Liver (tissue), 9 donors: Measurements from ENCODE around the gene TLR8. TPM values are rescaled to one million over a fixed set of nuclear protein-coding genes. Genes with fewer than 3 reads are reported as not detected.

Source experiments
- DNase-seq: peaks from one replicate; pipeline ENCODE4 v3.0.0-alpha.2; 2017; ENCODE audit warnings: low spot score
- H3K27ac ChIP-seq, 2 donors: one replicate each; pipeline ENCODE4 v1.7.0; 2013; ENCODE audit warnings: inconsistent platforms in 2 of 2, low read length in 2 of 2, control low read depth in 1 of 2, low read depth in 1 of 2, mild to moderate bottlenecking in 1 of 2
- H3K27me3 ChIP-seq, 4 donors: one replicate each; pipeline versions ENCODE4 v1.6.1 to v1.7.0; 2013; ENCODE audit warnings: low read length in 3 of 4, inconsistent platforms in 1 of 4, mild to moderate bottlenecking in 1 of 4, moderate library complexity in 1 of 4; ENCODE audit not compliant: control insufficient read depth in 4 of 4, insufficient read depth in 4 of 4
- H3K36me3 ChIP-seq, 4 donors: one replicate each; pipeline versions ENCODE4 v1.6.1 to v1.7.0; 2013; ENCODE audit warnings: low read length in 3 of 4, mild to moderate bottlenecking in 3 of 4, low read depth in 1 of 4, moderate library complexity in 1 of 4; ENCODE audit not compliant: control insufficient read depth in 4 of 4, insufficient read depth in 3 of 4
- H3K4me1 ChIP-seq, 4 donors: one replicate each; pipeline versions ENCODE4 v1.6.1 to v1.7.0; 2013; ENCODE audit warnings: low read length in 3 of 4, mild to moderate bottlenecking in 3 of 4, moderate library complexity in 1 of 4; ENCODE audit not compliant: control insufficient read depth in 4 of 4, insufficient read depth in 4 of 4
- H3K4me3 ChIP-seq, 3 donors: one replicate each; pipeline versions ENCODE4 v1.6.1 to v1.7.0; 2013; ENCODE audit warnings: low read length in 3 of 3, control low read depth in 1 of 3, low read depth in 1 of 3, mild to moderate bottlenecking in 1 of 3
- H3K9ac ChIP-seq, 2 donors: one replicate each; pipeline ENCODE4 v1.7.0; 2013; ENCODE audit warnings: low read length in 2 of 2, mild to moderate bottlenecking in 2 of 2, moderate library complexity in 2 of 2, control low read depth in 1 of 2, low read depth in 1 of 2
- H3K9me3 ChIP-seq, 4 donors: one replicate each; pipeline versions ENCODE4 v1.6.1 to v1.7.0; 2013; ENCODE audit warnings: low read length in 3 of 4; ENCODE audit not compliant: control insufficient read depth in 4 of 4
- CTCF ChIP-seq: fragments of 150-350 bp; IDR thresholded peaks from 2 replicates; pipeline ENCODE4 v1.5.1; 2017; ENCODE audit warnings: improper control_type of control experiment, low read depth, low read length; ENCODE audit not compliant: missing input control
- EGR1 ChIP-seq, 2 donors: IDR thresholded peaks; 2 replicates each; pipeline ENCODE4 v1.6.1; 2016 to 2018; ENCODE audit warnings: antibody characterized with exemption in 2 of 2, low read depth in 2 of 2
- FOXA1 ChIP-seq: IDR thresholded peaks from 2 replicates; pipeline ENCODE4 v1.6.1; 2016; ENCODE audit warnings: antibody characterized with exemption
- FOXA2 ChIP-seq: IDR thresholded peaks from 2 replicates; pipeline ENCODE4 v1.6.1; 2016; ENCODE audit warnings: antibody characterized with exemption
- GABPA ChIP-seq, 2 donors: IDR thresholded peaks in 1 of 2; conservative IDR thresholded peaks in 1 of 2; 2 replicates each; pipeline ENCODE4 v1.6.1; 2016; ENCODE audit warnings: antibody characterized with exemption in 2 of 2, mild to moderate bottlenecking in 1 of 2, moderate library complexity in 1 of 2
- HNF4A ChIP-seq, 2 donors: conservative IDR thresholded peaks; 2 replicates each; pipeline ENCODE4 v1.6.1; 2016; ENCODE audit warnings: antibody characterized with exemption in 2 of 2, mild to moderate bottlenecking in 2 of 2
- HNF4G ChIP-seq: IDR thresholded peaks from 2 replicates; pipeline ENCODE4 v1.6.1; 2016; ENCODE audit warnings: antibody characterized with exemption
- JUND ChIP-seq, 2 donors: IDR thresholded peaks; 2 replicates each; pipeline ENCODE4 v1.6.1; 2016; ENCODE audit warnings: antibody characterized with exemption in 2 of 2
- MAX ChIP-seq: IDR thresholded peaks from 2 replicates; pipeline ENCODE4 v1.6.1; 2016; ENCODE audit warnings: antibody characterized with exemption
- NR2F2 ChIP-seq: IDR thresholded peaks from 2 replicates; pipeline ENCODE4 v1.6.1; 2016; ENCODE audit warnings: antibody characterized with exemption
- RAD21 ChIP-seq, 2 donors: IDR thresholded peaks; 2 replicates each; pipeline ENCODE4 v1.6.1; 2016; ENCODE audit warnings: antibody characterized with exemption in 2 of 2, mild to moderate bottlenecking in 2 of 2
- RXRA ChIP-seq, 2 donors: IDR thresholded peaks; 2 replicates each; pipeline ENCODE4 v1.6.1; 2017 to 2018; ENCODE audit warnings: antibody characterized with exemption in 2 of 2, mild to moderate bottlenecking in 1 of 2
- SP1 ChIP-seq: IDR thresholded peaks from 2 replicates; pipeline ENCODE4 v1.6.1; 2018; ENCODE audit warnings: antibody characterized with exemption, mild to moderate bottlenecking
- TAF1 ChIP-seq: conservative IDR thresholded peaks from 2 replicates; pipeline ENCODE4 v1.6.1; 2016; ENCODE audit warnings: antibody characterized with exemption, mild to moderate bottlenecking
- YY1 ChIP-seq: IDR thresholded peaks from 2 replicates; pipeline ENCODE4 v1.6.1; 2016; ENCODE audit warnings: antibody characterized with exemption, mild to moderate bottlenecking
- ZBTB33 ChIP-seq: IDR thresholded peaks from 2 replicates; pipeline ENCODE4 v1.6.1; 2016; ENCODE audit warnings: antibody characterized with exemption
- WGBS: extraction: QIAGEN DNeasy Blood & Tissue Kit; methylation state at CpG from one replicate; pipeline ENCODE4 v1.1.7; 2013; 5-methylcytosine and 5-hydroxymethylcytosine counted together
- polyA plus RNA-seq, 2 donors: library from polyadenylated mRNA; stranded (reverse) in 1 of 2; unstranded in 1 of 2; fragments of 200-250 nt in 1 of 2; fragments of >200 nt in 1 of 2; fragmentation: Nextera tagmentation in 1 of 2; extraction: Ambion mirVana in 1 of 2; gene quantifications; one replicate each; pipeline versions ENCODE4 v1.2.1 to v1.2.3, GENCODE V29; 2013 to 2015
- total RNA-seq, 2 donors: library from RNA; depleted of rRNA; stranded (reverse); fragments of >200 nt; gene quantifications; one replicate each; pipeline ENCODE4 v1.2.3, GENCODE V29; 2014
- donor health status: healthy.
- donor health status: healthy.
- donor health status: healthy.
- donor health status: healthy.
- donor health status: healthy.

TLR8 gene
- total and polyA plus RNA-seq, 4 donors = 0.28 to 4.6 (median 2.1) TPM

GRCh38 chrX:12896935-12897334 lies 9.5 kb upstream of the TLR8 start:
- WGBS = 82% methylated on average over 4 of the region's 4 CpGs
- no peaks in the 10 kb centered on the region for H3K27me3 ChIP-seq
- peaks cover 0 to 2% (median 0%) of the 10 kb centered on the region in 4 donors for H3K4me1 ChIP-seq
- H3K9me3 ChIP-seq = no peaks in the 10 kb centered on the region
- TF ChIP-seq TAF1 = no peak
- no peak for TF ChIP-seq MAX
- TF ChIP-seq HNF4G = no peak
- TF ChIP-seq HNF4A (conservative IDR thresholded peaks at IDR 0.05) = no peak
- TF ChIP-seq NR2F2 = no peak
- TF ChIP-seq GABPA (IDR thresholded peaks at IDR 0.05 in 1 of 2, conservative IDR thresholded peaks at IDR 0.05 in 1 of 2) = no peak
- TF ChIP-seq ZBTB33 = no peak
- TF ChIP-seq SP1 = no peak
- TF ChIP-seq RAD21 (IDR thresholded peaks at IDR 0.05) = no peak
- no peak for TF ChIP-seq FOXA1
- no peak for TF ChIP-seq RXRA (IDR thresholded peaks at IDR 0.05)
- no peak for TF ChIP-seq JUND (IDR thresholded peaks at IDR 0.05)
- no peak for TF ChIP-seq FOXA2
- no peak overlapping the region for H3K27ac ChIP-seq
- no peak for DNase-seq
- no peaks in the 10 kb centered on the region for H3K36me3 ChIP-seq
- H3K4me3 ChIP-seq = no peak overlapping the region
- no peak overlapping the region for H3K9ac ChIP-seq

GRCh38 chrX:12898073-12898472 lies 8.3 kb upstream of the TLR8 start:
- no peaks in the 10 kb centered on the region for H3K9me3 ChIP-seq
- H3K4me1 ChIP-seq = peaks cover 0 to 2% (median 0%) of the 10 kb centered on the region in 4 donors
- DNase-seq = no peak
- no peak overlapping the region for H3K4me3 ChIP-seq
- H3K27ac ChIP-seq = no peak overlapping the region
- H3K36me3 ChIP-seq = no peaks in the 10 kb centered on the region
- H3K27me3 ChIP-seq = no peaks in the 10 kb centered on the region
- H3K9ac ChIP-seq = no peak overlapping the region
- 93% methylated on average over 5 of the region's 5 CpGs for WGBS
- no peak for TF ChIP-seq ZBTB33
- TF ChIP-seq MAX = no peak
- TF ChIP-seq GABPA (IDR thresholded peaks at IDR 0.05 in 1 of 2, conservative IDR thresholded peaks at IDR 0.05 in 1 of 2) = no peak
- TF ChIP-seq CTCF = no peak
- no peak for TF ChIP-seq FOXA1
- TF ChIP-seq YY1 = no peak
- no peak for TF ChIP-seq RXRA (IDR thresholded peaks at IDR 0.05)
- no peak for TF ChIP-seq JUND (IDR thresholded peaks at IDR 0.05)
- TF ChIP-seq EGR1 (IDR thresholded peaks at IDR 0.05; ENCODE audit: low read depth in 2 of 2) = no peak
